GM19193 (cell line): Measurements from ENCODE around the gene SRCIN1.

Source experiments
- POLR2A ChIP-seq: IDR thresholded peaks from 4 replicates; pipeline ENCODE4 v1.6.1; 2011; ENCODE audit not compliant: insufficient read depth, insufficient read length; ENCODE audit errors: extremely low read depth

SRCIN1 gene

DNA sequence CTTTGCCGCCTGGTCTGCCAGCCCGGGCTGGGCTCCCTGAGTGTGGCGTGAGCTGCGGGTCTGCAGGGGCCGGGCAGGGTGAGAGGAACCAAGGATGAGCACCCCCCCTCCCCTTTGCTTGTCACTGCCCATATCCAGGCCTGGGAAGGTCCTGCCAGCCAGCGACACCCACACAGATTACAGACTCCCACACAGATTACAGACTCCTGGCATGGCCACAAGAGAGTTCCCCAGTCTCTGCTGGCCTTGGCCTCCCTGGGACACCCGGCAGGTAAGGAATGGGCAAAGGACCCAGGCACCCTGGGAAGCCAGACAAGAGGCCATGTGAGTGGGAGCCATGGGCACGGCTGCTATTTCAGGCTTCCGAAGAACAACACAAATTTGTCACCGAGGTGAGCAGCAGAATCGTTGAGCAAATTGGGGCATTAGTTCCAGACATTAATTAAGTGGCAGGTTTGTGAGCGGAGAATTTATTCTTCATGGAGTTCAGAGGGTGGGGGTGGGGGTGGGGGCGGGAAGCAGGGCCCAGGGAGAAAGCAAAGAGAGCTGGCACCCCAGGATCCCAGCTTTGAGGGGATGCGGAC, 41.4 kb downstream of the SRCIN1 start:
- no peak for TF ChIP-seq POLR2A

DNA sequence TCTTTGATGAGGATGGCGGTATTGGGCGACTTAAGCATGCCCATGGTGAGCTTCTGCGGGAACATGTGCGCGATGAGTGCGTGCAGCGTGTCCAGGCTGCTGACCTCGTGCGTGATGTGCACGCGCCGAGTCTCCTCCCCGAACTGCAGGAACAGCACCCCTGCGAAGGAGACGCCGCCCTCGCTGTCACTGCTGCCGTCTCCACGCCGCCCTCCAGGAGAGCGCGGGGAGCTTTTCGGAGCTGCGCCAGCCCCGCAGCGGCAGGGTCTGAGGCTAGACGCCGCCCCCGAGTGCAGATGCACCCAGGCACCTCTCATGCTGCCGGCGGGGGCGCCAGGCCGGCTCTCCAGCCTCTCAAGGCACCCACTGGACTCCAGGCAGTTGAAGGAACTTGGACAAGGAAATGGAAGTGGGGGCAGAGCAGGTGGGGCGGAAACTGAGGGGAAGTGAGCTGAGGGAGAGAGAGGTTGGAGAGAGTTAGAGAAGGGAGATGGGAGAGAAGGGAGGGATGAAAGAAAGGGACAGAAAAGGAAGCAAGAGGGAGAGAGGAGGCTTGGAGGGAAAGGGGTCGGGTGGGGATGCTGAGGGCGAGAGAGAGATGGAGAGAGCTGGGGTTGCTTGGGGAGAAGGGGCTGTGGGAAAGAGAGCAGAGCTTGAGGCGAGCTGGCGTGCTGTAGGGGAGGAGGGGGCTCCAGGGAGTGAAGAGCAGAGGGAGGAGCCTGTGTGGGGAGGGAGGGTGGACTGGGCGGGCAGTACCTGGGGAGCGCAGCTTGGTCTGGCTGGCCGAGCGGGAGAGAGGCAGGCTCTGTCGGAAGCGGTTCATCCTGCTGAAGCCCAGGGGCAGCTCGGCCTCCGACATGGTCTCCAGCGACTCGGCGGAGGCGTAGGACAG, 42.1 kb downstream of the SRCIN1 start:
- no peak for TF ChIP-seq POLR2A

DNA sequence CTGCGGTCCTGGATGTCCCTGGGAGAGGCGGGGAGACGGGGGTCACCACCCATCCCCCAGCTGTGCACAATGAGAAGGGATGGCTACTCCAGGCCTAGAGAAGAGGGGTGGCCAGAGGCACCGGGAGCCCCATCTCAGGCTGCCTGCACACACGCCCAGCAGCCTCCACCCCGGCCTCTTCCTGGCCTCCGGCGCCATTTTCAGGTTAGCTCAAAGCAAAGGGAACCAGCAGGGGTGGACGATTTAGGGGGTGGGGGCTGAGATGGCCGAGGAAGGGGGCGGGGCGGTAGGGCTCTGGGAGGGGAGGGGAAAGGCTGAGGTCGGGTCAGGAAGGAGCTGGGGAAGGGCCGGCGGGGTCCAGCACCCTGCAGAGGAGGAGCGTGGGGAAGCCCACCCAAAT, 42.8 kb downstream of the SRCIN1 start:
- TF ChIP-seq POLR2A, result no peak

DNA sequence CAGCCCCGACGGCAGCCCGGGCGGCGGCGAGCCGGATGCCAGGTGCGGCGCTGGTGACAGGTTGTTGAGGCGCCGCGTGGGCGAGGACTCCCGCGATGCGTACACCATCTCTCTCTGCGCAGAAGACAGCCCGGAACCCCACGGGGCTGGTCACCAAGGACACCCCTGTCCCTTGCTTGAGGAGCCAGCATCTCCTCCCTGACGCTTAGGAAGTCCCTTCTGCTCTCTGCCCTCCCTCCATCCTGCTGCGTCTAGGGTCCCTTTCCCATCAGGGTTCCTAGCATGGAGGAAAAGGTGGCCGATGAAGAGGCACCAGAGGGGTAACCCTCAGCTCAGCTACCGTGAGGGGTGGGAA, 43.6 kb downstream of the SRCIN1 start:
- no peak for TF ChIP-seq POLR2A

DNA sequence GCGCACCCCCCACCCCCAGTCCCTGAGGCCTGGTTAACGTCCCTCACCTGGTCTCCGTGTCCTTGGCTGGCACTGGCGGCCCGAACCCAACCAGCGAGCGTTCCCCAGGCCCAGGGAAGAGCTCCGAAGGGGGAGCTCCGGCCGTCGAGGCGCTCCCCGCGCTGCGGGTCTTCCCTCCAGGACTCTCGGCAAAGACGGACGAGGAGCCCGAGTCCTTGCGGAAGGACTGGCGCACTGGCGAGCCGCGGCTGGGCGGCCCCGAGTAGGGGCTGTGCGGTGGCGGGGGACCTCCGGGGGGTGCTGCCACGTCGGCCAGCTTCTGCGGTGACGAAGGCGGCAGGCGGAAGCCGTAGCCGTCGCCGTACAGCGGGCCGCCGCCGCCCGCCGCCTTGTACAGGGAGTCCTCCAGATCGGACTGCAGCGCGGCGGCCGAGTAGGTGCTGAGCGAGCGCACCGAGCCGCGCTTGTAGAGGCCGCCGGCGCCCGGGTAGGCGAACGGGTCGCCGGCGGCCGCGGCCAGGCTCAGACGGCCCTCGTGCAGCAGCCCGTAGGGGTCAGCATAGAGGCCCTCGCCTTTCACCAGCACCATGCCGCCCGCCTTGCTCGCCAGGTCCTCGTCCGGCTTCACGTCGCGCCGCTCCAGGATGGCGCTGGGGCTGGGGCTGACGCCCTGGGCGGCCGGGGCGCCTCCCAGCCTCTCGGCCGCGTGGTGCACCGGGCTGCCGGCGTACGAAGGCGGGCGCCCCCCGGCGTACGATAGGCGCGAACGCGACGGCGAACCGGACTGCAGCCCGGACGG, 44.1 kb downstream of the SRCIN1 start:
- no peak for TF ChIP-seq POLR2A

DNA sequence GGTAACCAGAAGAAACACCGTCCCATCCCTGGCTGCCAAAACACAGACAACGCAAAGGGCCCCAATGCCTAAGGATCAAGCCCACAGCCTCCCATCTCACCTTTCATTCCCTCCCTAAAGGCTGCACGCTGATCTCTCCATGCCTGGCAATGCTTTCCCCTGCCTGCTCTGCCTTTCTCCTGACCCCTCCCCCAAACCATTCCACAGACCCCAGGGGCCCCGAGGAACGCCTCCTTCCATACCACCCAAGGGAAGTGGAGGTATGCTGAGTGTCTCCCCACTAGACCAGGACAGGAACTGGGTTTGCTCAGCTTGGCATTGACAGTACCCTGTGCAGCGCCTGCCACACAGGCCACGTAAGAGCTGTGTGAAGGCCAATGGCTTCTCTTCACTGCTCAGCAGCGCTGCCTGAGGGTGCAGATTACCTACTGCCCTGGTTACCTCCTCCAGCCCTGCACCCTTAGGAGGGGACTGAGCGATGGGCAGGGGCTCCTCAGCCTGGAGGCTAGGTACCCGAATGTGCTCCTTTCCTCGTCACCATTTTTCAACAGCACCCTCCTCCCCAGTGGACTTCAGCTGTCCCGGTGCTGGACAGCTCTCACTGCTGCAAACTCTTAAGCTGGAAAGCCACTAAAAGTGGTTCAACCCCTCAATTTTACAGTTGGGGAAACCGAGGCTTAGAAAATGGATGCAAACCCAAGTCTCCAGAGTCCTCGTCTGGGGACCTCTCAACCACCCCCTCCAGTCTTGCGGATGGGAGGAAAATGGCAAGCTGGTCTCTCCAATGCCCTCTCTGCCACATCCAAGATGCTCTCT, 45.0 kb downstream of the SRCIN1 start:
- no peak for TF ChIP-seq POLR2A

DNA sequence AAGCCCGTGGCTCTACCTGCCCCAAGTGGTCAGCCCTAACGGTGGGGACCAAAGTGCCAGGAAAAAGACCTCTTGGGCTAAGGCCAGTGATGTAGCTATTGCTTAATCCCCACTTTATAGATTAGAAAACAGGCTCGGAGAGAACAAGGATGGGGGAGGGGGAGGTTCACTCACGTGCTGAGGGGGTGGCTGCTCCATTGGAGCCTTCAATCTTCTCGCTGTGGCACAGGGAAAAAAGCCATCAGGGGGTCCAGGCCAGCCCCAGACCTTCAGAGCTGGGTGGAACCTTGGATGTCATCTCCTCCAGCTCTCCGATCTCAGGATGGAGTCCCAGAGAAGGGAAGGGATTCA, 45.9 kb downstream of the SRCIN1 start:
- no peak for TF ChIP-seq POLR2A

DNA sequence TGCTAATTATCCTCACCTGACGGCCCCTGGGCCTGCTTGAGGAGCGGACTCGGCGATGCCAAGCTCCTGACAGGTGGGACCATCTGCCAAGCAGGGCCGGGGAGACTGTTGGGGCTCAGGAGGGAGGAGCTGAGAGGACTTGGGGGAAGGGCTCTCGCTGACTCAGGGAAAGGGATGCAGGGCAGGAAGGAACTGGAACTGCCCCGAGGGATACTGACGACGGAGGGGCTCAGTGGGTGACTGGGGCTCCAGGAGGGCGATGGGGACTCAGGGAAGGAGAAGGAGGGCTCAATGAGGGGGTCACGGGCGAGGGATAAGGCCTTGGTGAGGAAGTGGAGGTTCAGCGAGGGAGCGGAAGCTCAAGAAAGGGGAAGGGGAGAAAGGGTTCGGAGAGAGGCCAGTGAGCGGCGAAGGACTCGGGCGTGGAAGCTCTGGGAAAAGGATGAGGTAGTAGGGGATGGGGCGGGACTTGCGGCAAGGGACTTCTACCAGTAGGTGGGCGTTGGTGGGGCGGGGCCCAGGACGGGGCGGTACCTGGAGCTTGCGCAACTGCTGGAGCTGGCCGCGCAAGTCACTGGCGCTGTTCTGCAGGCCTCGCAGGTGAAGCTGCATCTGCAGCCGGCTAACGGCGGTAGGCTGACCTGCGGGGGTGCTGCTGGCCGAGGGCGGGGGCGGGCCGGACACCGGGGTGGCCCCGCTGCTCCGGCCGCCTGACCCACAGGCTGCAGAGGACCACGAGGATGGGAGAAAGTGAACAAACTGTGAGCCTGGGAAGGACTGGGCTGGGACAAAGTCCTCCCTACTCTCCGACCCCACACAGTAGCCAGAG, 46.5 kb downstream of the SRCIN1 start:
- no peak for TF ChIP-seq POLR2A

DNA sequence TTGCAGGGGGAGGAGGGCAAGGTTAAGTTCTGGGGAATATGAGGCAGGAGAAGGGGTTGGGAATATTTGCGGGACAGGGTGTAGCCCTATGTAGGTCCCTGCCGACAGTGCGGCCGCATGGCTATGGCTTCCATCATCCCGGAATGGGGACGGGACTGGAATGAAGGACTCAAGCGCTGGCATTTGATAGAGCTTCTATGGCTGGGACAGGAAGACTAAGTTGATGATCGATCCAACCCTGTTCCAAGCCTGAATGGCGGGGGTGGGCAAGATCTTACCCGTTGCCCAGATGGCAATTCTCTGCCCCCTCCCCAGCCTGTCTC, 47.1 kb downstream of the SRCIN1 start:
- TF ChIP-seq POLR2A, result no peak

DNA sequence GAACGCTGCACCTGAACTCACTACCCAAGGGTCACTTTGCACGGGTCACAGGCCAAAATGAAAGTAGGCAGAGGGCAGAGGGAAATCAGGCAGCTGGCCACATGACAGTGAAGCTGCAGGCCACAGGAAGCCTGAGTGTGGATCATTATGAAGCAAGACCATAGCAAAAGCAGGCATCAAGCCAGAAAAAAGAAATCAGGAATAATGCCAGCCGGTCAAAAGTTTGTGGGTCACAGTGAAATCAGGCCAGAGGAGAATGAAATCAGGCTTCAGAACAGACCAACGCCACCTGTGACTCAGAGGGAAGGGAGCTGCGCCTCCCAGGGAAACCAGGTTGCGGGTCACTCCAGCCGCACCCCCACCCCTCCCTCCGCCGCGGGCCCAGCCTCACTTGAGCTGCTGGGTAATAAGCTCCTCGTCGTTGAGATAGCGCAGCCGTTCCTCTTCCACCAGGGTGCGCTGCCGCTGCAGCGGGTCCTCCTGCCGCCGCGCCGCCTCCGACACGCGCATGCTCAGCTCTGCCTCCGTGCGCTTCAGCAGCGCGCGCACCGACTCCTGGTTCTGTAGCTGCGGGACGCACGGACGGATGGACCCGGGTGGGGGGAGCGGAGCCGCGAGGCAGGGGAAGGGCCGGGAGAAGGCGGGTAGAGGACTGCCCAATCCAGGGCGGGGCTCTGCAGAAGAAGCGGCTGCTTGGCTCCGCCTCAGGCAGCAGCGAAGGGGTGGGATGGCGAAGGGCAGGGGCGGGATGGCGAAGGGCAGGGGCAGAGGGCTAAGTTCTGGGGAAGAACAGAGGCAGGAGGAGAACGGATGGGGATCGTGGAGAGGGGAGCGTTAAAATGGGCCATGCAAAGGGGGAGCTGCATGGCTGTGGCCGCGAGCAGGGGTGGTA, 47.7 kb downstream of the SRCIN1 start:
- TF ChIP-seq POLR2A, result no peak

DNA sequence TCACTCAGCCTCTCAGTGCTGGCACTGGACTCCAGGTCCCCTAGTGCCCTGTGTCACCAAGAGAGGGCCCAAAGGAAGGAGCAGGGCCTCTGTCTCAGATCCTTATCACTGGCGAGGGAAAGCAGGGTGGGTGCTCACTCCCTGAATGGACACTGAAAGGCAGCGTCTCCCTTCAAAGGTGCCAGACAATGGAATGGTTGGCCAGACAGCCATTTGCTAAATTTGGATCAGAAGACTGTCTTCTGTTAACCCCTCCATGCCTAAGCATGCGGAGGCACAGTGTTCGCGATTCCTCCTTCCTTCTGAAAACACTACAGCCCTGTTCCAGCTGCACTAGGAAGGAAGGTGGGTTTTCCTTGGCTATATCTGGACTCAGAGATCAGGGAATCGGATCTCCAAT, 48.4 kb downstream of the SRCIN1 start:
- no peak for TF ChIP-seq POLR2A

DNA sequence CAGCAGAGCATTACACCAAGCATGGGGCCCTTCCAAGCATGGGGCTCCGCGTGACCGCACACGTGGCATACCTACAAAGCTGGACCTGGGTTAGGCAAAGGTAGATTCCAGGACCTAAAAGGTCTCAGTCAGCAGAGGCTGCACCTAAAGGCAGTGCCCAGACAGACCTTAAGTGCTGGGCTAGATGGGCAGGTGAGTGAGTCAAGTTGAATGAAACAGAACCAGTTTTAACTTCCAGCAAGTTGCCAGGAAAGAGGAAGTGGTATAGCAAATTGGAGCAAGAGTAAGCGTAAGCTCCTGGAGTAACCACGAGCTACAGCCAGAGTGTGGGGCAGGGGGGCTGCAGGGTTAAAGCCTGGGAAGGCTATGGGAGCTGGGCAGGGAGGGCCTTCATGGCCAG, 49.5 kb downstream of the SRCIN1 start:
- no peak for TF ChIP-seq POLR2A
